ENCODE data around the gene JAGN1.
"Not testable (repeated sequence)": the region's sequence is repeated elsewhere in the genome, so short reads cannot be mapped to it uniquely, and the experiment has no call there.

The JAGN1 gene

DNA sequence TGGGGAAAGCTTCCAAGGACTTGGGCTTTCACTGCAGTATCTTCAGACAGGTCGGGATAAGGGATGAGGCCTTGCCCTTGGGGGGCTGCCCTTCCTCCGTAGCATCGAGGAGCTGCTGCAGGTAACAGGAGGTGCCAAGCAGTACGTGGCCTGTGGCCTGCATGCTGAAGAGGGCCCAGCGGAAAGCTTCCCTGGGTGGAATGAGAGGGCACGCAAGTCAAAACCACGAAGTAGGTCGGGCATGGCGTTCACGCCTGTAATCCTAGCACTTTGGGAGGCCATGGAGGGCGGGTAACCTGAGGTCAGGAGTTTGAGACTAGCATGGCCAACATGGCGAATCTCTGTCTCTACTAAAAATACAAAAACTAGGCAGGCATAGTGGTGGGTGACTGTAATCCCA is 23.3 kb upstream of the JAGN1 start:
- DNase-seq (ENCODE audit: low read depth) = no peak

DNA sequence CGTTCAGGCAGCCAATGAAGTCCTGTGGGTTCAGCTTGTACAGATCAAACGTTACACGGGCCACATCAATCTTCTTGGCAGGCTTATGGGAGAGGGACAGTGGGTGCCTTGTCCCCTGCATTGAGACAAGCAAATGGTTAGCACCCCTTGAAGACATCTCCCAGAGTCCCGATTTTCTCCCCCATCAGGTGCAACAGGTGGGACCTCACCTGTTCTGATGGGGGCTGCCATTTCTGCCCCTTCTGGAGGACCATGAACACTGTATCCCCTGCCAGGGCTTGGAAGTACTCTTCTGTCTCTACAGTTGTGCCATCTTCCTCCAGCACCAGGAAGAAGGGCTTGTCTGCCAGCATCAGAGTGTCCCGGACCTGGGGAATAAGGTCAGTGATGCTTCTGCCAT is 20.5 kb upstream of the JAGN1 start:
- no peak for DNase-seq (ENCODE audit: low read depth)

DNA sequence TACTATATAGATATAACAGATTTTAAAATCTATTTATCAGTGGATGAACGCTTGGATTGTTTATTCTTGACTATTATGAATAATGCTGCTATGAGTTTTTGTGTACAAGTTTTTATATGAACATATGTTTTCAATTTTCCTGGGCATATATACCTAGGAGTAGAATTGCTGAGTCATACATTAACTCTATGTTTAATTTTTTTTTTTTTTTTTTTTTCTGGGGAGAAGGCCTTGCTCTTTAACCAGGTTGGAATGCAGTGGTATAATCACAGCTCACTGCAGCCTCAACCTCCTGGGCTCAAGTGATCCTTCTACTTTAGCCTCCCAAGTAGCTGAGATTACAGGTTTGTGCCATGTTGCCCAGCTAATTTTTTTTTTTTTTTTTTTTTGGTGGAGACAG is 19.4 kb upstream of the JAGN1 start:
- no peak for DNase-seq (ENCODE audit: low read depth)

DNA sequence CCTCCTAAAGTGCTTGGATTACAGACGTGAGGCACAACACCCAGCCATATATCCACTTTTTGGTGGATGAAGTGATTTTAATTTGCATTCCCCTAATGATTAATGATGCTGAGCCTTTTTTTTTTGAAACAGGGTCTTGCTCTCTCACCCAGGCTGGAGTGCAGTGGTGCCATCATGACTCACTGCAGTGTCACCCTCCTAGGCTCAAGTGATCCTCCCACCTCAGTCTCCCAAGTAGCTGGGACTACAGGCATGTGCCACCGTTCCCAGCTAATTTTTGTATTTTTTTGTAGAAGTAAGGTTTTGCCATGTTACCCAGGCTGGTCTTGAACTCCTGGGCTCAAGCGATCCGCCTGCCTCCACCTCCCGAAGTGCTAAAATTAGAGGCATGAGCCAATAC is 18.3 kb upstream of the JAGN1 start:
- DNase-seq (ENCODE audit: low read depth) = not testable (repeated sequence)

DNA sequence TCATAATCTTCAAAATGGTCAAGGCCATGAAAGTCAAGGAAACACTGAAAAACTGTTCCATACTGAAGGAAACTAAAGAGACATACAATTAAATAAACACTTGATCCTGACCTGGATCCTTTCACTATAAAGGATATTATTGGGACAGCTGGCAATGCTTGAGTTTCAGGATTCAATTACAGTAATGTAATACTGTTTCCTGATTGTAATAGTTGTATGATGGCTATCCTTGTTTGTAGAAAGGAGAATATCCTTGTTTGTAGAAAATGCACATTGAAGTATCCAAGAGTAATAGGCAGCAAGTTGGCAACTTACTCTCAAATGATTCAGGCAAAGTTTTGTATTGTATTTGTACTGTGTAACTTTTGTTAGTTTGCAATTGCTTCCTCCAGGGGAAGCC is 15.0 kb upstream of the JAGN1 start:
- DNase-seq (ENCODE audit: low read depth) = no peak

DNA sequence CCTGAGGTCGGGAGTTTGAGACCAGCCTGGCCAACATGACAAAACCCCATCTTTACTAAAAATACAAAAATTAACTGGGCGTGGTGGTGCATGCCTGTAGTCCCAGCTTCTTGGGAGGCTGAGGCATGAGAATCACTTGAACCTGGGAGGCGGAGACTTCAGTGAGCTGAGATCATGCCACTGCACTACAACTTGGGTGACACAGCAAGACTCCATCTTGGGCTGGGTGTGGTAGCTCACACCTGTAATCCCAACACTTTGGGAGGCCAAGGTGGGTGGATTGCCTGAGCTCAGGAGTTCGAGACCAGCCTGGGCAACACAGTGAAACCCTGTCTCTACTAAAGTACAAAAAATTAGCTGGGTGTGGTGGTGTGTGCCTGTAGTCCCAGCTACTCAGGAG is 14.2 kb upstream of the JAGN1 start:
- DNase-seq (ENCODE audit: low read depth) = not testable (repeated sequence)

DNA sequence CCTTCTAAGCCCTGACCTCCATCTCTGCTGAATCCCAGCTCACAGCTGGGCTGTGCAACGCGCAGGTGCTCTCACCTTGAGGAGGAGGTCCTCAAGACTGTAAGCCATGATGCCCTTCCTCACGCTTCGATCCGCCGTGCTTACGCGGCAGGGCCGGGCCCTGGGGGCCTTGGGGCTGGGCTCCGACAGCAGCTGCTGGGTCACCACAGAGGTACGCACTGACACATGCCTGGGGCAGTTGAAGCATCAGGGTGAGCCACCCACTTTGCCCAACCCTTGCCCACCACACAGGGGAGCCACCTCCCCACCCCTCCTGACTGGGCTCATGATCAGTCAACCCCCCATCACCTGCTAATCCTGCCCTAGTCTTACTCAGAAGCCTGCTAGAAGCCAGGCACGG is 13.4 kb upstream of the JAGN1 start:
- DNase-seq (ENCODE audit: low read depth) = no peak

DNA sequence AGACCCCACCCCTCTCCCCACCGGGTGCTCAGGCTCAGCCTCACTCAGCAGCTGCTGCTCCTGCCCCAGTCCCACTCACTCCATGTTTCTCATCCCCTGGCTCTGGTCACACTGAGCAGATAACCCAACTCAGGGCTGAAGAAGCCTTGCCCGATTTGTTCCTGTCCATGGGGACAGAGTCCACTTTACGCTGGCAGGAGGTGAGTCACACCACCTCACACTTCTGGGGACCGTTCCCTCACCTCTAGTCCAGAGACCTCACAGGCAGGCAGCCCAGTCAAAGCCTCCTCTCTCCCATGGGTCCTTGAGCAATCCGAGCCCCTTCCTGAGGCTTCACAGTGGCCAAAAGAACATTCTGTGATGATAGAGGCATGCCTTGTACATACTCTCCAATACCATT is 11.7 kb upstream of the JAGN1 start:
- DNase-seq (ENCODE audit: low read depth) = no peak

DNA sequence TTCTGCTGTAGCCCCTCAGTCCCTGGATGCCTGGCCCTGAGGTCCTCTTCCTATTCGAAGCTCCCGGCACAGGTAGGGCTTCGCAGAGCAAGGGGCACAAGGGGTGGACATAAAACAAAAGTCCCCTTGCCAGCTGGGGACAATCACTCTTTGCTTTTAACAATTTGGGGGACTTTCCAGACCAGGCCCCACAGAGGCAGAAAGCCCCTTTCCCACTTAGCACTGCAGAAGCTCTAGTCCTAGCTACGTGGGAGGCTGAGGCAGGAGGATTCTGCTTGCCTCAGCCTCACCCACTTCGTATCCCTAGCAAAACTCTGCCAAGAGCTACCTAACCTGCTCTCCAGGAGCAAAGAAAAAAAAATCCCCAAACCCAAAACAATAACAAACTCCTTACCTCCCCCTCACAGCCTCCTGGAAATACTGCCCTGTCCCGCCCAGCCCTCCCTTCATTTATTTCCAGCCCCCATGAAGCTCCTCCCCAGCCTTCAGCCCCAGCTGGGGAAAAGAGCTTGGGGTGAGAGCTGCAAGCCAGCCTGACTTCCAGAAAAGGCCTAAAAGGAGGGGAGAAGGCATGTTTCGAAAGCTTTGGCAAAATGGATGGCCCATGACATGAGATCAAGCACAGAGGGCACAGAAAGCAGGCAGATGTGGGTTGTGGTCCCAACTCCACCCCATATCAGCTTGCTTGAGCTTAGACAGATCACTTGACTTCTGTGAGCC is 10.4 kb upstream of the JAGN1 start, which contains the start of gene CIDEC:
TSS of gene CIDEC (minus strand) at position 424 of the 720 bp plus-strand sequence. CDS start 1,767 bp downstream, outside the sequence.
- DNase-seq (ENCODE audit: low read depth) = no peak

DNA sequence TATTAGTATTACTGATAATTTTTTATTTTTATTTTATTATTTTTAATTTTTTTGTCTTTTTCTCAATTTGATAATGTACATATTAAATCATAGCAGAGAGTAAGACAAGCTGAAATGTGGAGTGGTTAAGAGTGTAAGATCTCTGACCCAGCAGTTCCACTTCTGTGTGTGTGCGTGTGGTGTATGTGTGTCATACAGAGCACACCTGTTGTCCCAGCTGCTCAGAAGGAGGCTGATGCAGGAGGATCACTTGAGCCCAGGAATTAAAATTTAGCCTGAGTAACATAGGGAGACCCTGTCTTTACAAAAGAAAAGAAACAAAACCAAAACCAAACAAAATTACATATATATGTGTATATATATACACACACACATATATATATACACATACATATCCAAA is 9.0 kb upstream of the JAGN1 start:
- DNase-seq (ENCODE audit: low read depth) = no peak

DNA sequence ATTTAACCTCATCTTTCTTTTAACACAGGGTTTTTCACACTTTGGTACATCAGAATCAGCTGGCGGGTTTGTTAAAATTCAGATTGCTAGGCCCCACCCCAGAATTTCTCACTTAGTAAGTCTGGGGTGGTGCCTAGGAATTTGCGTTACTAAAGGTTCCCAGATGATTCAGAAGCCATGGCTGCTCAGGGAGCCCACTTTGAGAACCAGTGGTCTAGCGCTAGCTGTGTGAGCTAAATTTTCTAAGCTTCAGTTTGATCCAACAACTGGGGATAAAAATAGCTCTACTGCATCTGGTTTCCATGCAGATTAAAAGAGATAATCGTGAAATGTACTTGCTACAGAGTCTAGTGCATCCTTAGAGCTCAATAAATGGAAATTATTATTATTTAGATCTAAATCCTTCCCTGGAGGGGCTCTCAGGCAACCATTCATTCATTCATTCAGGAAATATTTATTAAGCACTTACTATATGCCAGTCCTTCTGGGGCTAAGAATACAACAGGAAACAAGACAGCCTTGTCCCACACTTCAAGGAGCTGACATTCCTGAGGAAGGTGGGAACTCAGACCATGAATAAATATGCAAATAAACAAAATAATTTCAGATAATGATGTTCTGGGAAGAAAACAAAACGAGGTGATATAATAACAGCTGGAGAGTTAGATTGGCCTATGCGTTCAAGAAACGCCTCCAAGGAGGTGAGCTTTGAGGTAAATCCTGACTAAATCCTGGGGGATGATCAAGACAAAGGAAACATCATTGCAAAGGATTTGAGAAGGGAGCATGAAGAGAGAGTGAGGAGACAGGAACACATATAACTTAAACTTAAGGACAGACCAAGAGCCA is 6.5 kb upstream of the JAGN1 start:
- no peak for DNase-seq (ENCODE audit: low read depth)

DNA sequence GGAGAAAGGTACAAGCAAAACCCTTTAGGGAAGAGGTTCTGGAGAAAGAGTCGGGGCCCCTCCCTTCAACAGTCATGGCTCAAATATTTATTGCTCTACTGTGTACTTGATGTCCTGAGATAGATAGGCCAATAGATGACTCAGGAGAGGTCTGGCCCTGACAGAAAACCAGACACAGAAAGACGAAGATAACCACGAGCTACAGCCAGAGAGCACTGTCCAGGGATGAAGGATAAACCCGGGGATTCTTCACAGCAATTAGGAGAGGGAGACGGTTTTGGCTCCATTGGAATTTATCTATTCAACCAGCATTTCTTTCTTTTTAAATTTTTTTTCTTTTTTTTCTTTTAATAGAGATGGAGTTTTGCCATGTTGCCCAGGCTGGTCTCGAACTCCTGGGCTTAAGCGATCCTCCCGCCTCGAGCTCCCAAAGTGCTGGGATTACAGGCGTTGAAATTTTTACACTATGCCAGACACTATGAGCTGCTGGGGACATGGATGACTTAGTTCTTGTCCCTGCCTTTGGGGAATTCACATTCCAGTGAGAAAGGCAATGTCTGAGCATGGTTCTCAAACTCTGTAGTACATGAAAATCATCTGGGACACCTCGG is 5.8 kb upstream of the JAGN1 start:
- peak; percentile 65 for DNase-seq (ENCODE audit: low read depth)

DNA sequence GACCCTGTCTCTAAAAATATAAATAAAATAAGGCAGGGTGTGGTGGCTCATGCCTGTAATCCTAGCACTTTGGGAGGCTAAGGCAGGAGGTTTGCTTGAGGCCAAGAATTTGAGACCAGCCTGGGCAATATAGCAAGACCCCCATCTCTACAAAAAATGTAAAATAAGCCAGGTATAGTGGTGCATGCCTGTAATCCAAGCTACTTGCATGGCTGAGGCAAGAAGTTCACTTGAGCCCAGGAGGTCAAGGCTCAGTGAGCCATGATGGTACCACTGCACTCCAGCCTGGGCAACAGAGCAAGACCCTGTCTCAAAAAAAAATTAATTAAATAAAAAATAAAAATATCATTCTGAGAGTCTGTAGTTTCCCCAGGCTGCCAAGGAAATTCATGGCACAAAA is 4.1 kb upstream of the JAGN1 start:
- no peak for DNase-seq (ENCODE audit: low read depth)

DNA sequence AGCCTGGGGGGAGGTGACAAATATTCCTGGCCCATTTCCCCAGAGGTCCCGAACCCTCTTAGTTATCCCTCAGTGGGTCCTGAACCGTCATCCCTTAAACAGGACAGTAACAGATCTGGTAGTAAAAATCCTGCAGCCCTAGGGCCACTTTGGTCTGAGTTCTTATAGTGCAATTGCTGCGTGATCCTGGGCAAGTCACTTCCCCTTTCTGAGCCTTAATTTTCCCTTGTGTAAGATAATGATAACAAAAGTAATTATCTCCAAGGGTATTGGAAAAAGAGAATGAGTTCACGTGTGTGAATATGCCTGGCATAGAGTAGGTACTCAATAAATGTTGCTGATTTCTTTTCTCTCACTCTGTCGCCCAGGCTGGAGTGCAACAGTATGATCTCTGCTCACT is 2.9 kb upstream of the JAGN1 start:
- DNase-seq (ENCODE audit: low read depth) = no peak

DNA sequence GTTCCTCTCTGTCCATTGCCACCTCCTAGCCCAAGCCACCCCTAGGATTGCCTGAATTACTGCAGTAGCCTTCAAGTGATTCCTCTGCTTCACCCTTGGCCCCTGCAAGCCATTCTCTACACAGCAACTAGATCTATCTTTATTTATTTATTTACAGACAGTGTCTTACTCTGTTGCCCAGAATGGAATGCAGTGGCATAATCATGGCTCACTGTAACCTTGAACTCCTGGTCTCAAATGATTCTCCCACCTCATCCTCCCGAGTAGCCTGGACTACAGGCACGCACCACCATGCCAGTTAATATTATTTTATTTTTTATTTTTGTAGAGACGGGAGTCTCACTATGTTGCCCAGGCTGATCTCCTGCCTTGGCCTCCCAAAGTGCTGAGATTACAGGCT is 1.9 kb upstream of the JAGN1 start:
- no peak for DNase-seq (ENCODE audit: low read depth)

DNA sequence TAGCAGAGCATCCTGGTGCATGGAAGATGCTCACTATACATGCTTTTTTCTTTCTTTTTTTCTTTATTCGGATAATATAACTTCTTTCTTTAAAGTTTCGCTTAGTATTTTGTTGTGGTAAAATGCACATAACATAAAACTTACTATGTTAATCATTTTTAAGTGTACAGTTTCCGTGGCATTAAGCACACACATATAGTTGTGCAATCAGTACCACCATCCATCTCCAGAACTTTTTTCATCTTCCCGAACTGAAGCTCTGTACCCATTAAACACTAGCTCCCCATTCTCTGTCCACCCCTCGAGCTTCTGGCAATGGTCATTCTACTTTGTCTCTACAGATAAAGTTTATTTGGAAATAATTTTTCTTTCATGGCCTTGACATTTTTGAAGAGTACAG is 1.0 kb upstream of the JAGN1 start:
- DNase-seq (ENCODE audit: low read depth) = no peak

DNA sequence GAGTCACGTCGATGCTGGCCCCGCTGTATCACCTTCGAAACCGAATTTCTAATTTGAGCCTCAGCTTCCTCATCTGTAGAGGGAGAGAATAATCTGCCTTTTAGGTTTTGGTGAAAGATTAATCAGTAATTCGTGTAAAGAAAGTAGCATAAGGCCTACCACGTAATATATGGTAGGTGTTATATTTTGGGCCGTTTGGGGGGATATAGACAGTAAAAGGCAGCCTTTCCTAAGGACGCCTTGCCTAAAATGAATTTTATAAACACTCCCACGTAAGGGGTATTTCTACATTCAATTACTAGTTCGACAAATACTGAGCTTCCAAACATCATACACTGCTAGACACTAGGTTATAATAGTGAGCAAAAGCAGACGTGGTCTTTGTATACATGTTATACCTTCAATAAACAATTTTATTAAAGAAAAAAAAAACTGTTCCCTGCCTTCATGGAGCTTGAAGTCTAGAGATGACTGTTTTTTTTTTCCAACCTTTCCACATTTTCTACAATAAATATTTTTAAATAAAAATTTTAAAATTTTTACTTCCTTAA is 737 bp downstream of the JAGN1 start:
- no peak for DNase-seq (ENCODE audit: low read depth)

DNA sequence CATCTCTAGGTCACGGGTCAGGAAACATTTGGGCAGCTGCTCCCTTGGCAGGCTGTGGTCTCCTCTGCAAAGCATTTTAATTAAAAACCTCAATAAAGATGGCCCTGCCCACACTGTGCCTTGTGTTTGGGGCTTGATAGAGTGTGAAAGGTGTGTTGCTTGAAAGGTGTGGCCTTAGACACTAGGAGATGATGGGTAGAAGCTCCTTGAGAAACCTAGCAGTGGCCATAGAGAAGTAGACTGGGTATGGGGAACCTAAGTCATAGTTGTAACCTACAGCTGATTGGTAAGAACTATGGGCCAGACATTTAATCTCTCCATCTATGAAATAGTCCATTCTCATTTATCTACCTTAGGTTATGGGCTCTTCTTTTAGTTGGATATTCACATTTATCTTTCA is 3.3 kb downstream of the JAGN1 start:
- no peak for DNase-seq (ENCODE audit: low read depth)

DNA sequence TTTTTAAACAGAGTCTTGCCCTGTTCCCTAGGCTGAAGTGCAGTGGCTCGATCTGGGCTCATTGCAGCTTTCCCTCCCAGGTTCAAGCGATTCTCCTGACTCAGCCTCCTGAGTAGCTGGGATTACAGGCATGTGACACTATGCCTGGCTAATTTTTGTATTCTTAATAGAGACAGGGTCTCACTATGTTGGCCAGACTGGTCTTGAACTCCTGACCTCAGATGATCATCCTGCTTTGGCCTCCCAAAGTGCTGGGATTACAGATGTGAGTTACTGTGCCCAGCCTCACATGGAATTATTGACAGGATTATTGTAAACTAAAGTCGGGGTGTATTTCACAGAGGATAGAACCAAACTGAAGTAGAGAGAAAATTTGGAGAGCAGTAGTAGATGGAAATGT is 5.3 kb downstream of the JAGN1 start:
- not testable (repeated sequence) for DNase-seq (ENCODE audit: low read depth)

DNA sequence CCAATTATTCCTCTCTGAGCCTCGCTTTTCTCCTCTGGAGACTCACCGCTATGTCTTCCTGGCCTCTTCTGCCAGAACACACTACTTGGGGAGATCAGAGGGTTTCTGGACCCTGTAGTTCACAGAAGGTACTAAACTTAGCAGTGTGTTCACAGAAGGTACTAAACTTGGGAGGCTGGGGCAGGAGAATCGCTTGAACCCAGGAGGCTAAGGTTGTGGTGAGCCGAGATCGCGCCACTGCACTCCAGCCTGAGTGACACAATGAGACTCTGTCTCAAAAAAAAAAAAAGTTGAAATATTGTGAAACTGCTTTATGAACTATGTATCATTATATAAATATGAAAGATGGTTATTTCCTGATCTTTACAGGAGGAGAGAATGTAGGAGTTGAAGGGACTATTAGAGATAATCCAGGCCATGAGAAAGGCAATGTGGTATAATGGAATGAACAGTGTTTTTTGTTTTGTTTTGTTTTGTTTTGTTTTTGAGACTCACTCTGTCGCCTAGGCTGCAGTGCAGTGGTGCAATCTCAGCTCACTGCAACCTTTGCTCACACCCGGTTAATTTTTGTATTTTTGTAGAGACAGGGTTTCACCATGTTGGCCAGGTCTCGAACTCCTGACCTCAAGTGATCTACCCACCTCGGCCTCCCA is 6.5 kb downstream of the JAGN1 start:
- not testable (repeated sequence) for DNase-seq (ENCODE audit: low read depth)

DNA sequence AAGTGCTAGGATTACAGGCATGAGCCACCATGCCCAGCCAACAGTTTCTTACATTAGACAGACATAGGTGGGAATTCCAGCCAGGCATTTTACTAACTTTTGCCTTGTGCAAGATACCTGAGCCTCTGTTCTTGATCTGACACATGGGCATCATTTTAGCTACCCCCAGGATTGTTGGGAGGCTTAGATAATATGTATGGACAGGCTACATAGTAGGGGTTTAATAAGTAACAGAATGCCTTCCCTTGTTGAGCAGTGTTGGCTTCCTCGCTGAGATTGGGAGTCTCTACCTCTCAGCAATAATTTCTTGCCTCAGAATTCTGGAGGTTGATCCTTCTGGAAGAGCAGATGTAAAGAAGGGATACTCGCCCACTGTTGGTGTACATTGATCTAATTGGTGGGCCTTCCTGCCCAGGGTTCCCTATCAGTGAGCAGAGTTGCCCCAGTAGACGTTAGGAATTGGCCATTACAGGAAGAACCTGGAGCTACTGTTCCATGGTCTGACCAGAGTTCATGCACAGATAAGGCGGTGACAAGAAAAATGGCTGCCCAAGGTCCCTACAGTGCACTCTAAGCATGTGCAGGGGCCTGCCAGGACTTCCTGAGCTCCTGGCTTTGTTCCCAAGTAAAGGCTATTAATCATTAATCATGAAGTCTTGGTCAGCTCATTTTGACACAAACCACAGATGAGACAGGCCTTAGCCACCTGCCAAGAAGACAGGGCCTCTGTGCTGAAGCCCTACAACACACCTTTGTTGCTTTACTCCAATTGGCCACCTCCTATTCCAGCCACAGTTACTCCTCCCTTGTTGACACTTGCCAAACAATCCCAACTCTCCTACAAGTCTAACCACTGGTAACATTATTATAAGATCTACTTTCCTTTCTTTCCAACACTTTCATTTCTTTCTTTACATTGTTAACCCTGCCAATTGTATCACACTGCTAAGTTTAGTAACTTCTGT is 7.3 kb downstream of the JAGN1 start:
- no peak for DNase-seq (ENCODE audit: low read depth)
